ENCODE data around the gene AKAP10.

The AKAP10 gene

DNA sequence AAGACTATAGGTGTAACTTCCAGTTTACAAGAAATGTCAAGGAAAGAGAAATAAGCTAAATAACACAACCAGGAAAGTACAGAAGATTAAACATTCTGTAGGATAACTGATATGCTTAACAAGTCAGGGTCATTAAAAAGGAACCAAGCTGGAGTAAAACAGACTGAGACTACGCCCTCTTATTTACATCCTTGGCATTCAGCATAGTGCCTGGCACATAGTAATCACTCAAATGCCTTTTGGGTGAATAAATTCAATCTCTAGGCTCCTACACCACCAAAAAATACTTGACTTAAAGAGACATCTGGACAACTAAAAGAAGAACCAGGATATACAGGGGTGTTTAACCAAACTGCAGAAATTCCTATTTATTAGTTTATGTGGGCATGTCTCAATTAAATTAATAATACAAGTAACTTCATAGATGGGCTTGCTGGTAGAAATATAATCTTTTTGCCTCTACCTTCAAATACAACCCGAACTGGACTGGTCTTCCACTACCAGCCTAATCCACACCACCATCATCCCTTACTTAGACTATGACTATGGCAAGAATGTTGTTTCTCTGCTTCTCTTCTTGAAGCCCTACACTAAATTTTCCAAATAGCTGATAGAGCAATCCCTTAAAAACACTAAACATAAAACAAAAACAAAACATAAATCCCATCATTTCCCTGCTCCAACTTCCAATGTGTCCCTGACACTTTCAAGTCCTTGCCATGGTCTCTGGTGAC lies 62.2 kb downstream of the AKAP10 start:
- DNase-seq = no peak
- no peak for TF ChIP-seq CTCF (IDR thresholded peaks at IDR 0.05; ENCODE audit: low read depth, low read length)
- H3K27ac ChIP-seq = no peak overlapping the region
- H3K27me3 ChIP-seq (ENCODE audit: insufficient read depth, low read depth, severe bottlenecking) = no peaks in the 10 kb centered on the region
- no peak overlapping the region for H3K4me3 ChIP-seq (ENCODE audit: low read depth, low read length)
- H3K36me3 ChIP-seq = peaks cover 74% of the 10 kb centered on the region
- H3K9me3 ChIP-seq (ENCODE audit: severe bottlenecking) = no peaks in the 10 kb centered on the region

- Histone ChIP-seq H3K36me3 (peaks cover 75% of the 10 kb centered on the region), H3K27ac (no peak overlapping the region), H3K4me3 (ENCODE audit: low read depth, low read length) (no peak overlapping the region), H3K9me3 (ENCODE audit: severe bottlenecking) (no peaks in the 10 kb centered on the region), H3K27me3 (ENCODE audit: insufficient read depth, low read depth, severe bottlenecking) (no peaks in the 10 kb centered on the region)
- TF ChIP-seq CTCF (IDR thresholded peaks at IDR 0.05; ENCODE audit: low read depth, low read length) = no peak
- DNase-seq = no peak
These were observed 66.6 kb downstream of the AKAP10 start for GRCh38 chr17:19911033-19911432.

DNA sequence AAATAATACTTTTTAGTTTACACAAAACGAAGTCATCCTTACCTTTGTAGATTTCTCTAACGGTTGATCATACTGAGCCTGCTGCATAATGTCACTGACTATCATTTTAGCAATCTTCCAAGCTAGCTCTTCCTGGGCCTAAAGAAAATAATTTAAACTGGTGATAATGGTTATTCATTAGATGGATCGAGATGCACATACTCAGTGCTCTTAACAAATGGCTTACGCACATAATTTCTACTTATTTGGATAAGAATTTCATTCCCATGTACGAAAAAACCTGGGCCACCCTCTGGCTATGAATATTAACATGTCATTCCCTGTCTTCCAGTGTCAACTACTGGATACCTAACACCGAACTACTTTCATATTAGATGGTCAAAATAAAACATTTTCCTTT lies 68.5 kb downstream of the AKAP10 start:
- TF ChIP-seq CTCF (IDR thresholded peaks at IDR 0.05; ENCODE audit: low read depth, low read length) = no peak
- peaks cover 72% of the 10 kb centered on the region for H3K36me3 ChIP-seq

GRCh38 chr17:19905502-19905901 lies 72.1 kb downstream of the AKAP10 start:
- Histone ChIP-seq H3K36me3 (peaks cover 60% of the 10 kb centered on the region), H3K4me3 (ENCODE audit: low read depth, low read length) (no peak overlapping the region)

More for the DNA sequence above, 68.5 kb downstream of the AKAP10 start:
- Histone ChIP-seq H3K27ac (no peak overlapping the region), H3K27me3 (ENCODE audit: insufficient read depth, low read depth, severe bottlenecking) (no peaks in the 10 kb centered on the region), H3K9me3 (ENCODE audit: severe bottlenecking) (no peaks in the 10 kb centered on the region), H3K4me3 (ENCODE audit: low read depth, low read length) (no peak overlapping the region)
- DNase-seq = no peak

GRCh38 chr17:19904924-19905323 lies 72.7 kb downstream of the AKAP10 start:
- no peak overlapping the region for H3K27ac ChIP-seq

More at GRCh38 chr17:19905502-19905901, 72.1 kb downstream of the AKAP10 start:
- TF ChIP-seq CTCF (IDR thresholded peaks at IDR 0.05; ENCODE audit: low read depth, low read length) = no peak
- Histone ChIP-seq H3K27ac (no peak overlapping the region), H3K9me3 (ENCODE audit: severe bottlenecking) (no peaks in the 10 kb centered on the region), H3K27me3 (ENCODE audit: insufficient read depth, low read depth, severe bottlenecking) (no peaks in the 10 kb centered on the region)
- no peak for DNase-seq

More at GRCh38 chr17:19904924-19905323, 72.7 kb downstream of the AKAP10 start:
- Histone ChIP-seq H3K27me3 (ENCODE audit: insufficient read depth, low read depth, severe bottlenecking) (no peaks in the 10 kb centered on the region), H3K9me3 (ENCODE audit: severe bottlenecking) (no peaks in the 10 kb centered on the region), H3K36me3 (peaks cover 58% of the 10 kb centered on the region), H3K4me3 (ENCODE audit: low read depth, low read length) (no peak overlapping the region)
- TF ChIP-seq CTCF (IDR thresholded peaks at IDR 0.05; ENCODE audit: low read depth, low read length) = no peak
- no peak for DNase-seq
